Nucleus accumbens (tissue), 56 donors: ENCODE measurements around the gene FOXJ3.

ENCODE experiments used
- DNase-seq, 56 donors: peaks; one replicate each; lab custom pipeline; 2025; lab: John Stamatoyannopoulos, UW

Gene FOXJ3

DNA sequence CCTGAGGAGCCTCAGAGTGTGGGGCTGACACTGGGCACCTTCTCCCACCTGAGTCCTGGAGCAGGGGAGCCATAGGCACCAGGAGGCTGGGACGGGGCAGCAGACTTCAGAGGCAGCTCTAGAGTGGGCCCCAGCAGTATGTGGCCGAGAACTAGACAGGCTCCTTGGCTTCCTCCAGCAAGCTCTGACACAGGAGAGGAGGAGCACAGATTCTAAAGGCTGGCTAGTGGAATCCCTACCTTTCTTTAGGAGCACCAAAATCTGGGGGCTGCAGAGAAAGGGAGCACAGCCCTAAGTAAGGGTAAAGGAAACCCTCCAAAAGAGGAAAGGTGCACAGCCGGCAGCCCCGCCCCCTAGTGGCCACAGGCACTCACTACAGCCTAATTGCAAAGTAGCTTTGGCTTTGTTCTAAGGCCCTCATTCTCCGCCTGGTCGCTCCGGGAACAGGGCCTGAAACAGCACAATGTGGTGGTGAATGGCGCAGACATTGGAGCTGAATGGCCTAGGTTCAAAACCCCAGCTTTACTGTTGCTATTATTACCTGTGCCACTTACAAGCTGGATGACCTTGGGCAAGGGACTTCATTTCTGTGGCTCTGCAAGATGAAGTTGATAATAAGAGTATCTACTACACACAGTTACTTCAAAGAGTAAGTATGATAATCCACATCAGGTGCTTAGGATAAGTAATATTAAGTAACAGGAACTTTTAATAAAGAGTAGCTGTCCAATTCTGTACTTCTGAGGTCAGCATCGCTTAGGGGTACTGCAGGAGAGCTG lies 161.7 kb downstream of the FOXJ3 start:
- peak in 44 of 56 donors; percentile 10 to 79 (median 45) for DNase-seq

DNA sequence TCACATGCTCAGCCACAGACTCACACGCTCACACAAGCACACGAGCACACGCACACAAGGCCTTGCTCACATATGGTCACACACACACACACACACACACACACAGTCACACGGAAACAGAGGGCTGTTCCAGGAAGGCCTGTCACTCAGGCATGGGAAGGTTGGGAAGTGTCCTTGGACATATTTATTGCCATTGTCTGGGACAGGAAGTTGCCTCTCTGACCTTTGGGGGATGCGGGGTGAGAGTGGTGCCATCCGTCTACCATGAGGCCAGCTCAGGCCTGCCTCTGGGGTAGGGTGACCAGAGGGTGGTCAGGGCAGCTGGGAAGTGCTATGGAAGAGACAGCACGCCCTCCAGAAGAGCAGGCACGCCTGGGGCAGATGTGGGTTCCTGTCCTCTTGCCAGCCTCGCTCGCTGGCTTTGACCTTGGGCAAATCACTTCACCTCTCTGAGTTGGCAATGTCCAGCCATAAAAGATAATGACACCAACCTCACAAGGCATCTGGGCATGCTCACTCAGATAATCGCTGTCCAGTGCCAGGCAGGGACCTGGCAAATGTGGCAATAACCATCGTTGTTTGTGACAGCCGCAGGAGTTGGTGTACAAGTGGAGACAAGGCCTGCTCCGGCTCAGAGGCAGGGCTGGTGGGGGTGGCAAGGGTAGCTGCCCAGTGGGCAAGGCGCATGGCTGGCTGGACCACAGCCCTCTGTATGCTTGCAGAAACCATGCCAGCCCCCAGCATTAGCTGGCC lies 162.5 kb downstream of the FOXJ3 start:
- DNase-seq = peak in 3 of 56 donors; percentile 18 to 29 (median 19)

DNA sequence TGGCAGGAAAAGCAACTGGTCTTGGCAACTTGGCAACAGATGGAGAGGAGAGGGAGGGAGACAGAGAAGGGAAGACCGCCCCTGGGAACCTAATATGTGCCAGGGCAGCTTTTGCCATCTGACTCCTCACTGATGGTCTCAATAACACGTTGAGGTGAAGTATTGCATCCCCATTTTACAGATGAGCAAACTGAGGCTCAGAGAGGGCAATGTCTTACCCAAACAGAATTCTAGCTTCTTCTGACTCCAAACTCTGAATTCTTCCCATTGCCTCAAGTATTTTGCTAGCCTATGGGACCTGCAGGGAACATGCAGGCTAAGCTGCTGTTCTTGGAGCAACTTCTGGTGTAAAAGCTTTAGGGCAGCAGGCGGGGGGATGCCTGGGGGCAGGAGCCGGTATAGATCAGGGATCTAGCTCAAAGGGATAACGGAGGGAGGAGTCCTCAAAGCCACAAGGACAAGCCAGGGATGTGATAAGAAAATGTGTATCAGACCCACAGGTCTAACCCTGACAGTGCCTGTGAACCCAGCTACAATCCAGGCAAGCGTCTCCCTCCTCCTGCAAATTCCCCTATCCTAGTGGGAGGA lies 163.3 kb downstream of the FOXJ3 start:
- DNase-seq = no peak

DNA sequence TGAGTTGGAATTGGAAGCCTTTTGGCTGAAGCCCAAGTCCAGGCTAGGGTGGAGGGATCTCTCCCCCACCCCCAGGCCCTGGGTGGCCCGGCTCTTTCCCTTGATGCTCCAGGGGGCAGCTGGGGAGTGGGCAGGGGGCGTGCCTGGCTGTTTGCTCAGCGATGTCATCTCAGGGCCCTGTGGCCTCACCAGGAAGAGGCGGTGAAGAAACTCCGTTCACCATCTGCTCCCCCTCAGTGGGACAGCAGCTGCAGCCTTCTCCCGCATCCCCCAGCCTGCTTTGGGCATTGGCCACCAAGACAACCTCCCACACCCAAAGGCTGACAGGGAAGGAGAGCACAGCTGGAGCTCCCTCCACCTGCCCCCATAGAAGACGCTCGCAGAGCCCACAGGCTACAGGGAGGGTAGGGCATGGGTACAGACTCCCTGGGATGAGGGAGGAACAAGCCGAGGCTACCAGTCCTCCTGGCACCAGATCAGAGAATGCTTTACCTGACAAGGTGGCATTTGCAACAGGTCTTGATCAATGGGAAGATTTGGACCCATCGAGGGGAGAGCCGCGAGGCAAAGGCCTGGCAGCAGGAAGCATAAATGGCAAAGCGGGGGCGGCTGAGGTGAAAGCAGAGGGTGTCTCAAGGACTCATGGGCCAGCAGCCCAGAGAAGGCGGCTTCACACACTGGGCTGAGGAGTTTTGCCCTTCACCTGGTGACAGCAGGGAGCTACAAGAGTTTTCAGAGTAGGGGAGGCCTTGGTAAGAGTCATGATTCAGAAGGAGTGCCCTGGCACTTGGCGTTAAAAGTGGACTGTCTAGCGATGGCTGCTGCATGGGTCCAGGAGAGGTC lies 164.0 kb downstream of the FOXJ3 start:
- DNase-seq = no peak

DNA sequence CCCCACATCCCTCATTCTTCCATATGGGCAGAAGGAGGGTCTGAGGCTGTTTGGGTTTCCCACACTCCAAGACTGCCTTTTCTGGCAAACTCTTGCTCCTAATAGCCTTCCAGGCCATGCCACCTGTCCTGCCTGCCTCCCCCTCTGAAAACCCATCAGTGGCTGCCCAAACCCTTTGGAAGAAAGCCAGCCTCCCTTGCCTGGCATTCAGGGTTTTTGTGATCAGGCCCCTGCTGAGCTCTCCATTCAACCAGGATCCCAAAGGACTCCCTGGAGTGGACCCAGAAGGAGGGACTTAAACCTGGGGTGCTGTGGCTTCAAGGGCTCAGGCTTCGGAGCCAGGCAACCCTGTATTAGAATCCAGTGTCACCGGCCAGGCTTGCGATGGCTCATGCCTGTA lies 166.3 kb downstream of the FOXJ3 start:
- no peak for DNase-seq

DNA sequence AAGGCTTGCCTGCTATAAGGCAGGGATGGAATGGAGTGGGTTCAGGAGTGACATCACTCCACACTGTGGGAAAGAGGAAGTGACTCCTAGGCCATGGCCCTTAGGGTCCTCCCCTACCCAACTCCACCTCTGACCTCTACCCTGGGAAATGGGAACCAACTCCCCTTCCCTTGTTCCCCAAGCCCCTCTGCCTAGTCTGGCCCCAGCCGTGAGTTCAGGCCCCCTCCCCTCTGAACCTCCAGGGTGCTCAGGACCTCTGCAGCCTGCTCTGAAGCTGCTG lies 166.7 kb downstream of the FOXJ3 start:
- DNase-seq = no peak

DNA sequence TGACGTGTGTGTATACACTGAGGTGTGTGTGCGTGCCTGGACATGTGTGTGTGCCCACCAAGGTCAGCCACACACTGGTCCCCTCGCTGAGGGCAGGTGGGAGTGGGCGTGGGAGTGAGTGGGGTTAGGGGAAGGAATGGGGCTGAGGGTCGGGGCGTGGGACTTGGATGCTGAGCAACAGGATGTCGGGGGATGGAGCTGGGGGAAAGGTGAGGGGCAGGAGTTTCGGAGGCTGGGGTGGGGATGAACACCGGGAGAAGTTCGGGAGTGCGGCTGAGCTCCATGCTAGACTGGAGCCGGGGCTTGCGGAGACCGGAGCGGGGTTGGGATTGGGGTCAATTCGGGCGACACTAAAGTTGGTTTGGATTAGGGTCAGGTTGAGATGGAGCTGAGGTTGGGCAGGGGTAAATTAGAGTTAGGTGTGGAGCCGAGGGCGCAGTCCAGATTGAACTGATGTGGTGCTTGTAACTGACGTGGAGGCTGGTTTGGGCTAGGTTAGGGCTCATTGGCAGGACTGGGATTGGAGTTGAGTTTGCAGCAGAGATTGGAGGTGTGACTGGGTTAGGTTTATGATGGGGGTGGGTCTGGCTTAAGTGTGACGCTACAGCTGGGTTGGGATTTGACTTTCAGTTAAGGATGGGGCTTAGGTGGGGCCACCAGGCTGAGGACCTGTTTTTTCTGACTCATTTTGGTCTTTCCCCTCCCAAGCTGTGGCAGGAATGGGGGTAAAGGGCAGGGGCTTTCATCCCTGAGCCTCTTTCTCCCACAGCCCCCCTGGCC lies 167.2 kb downstream of the FOXJ3 start:
- no peak for DNase-seq

DNA sequence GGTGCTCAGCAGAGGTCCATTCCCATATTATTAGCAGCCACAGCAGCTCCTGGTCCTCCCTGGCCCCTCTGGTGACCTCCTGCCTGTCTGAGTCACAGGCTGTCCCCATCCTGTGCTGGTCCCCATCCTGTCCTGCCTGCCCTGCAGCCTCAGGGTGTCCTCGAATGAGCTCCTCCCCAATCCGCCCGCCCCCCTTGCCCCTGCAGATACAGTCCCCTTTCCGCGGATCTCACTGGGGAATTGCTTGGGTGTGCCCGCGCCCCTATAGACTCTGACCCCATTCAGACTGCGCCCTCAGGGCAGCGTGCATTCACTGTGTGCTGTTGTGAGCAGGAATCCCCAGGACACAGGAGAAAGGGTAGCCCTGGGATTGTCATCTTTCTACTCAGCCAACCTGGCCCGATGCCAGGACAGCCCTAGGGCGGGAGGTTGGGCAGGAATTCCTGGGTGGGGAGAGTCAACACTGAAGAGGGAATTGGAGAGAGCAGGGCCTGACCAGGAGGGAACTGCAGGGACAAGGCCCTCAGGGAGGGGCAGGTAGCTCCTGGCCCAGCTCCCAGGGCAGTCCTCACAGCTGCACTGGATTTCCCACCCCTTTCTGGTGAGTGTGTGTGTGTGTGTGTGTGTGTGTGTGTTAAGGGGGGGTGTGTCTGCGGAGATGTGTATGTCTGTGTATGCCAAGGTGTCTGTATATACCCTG lies 169.4 kb downstream of the FOXJ3 start:
- no peak for DNase-seq

DNA sequence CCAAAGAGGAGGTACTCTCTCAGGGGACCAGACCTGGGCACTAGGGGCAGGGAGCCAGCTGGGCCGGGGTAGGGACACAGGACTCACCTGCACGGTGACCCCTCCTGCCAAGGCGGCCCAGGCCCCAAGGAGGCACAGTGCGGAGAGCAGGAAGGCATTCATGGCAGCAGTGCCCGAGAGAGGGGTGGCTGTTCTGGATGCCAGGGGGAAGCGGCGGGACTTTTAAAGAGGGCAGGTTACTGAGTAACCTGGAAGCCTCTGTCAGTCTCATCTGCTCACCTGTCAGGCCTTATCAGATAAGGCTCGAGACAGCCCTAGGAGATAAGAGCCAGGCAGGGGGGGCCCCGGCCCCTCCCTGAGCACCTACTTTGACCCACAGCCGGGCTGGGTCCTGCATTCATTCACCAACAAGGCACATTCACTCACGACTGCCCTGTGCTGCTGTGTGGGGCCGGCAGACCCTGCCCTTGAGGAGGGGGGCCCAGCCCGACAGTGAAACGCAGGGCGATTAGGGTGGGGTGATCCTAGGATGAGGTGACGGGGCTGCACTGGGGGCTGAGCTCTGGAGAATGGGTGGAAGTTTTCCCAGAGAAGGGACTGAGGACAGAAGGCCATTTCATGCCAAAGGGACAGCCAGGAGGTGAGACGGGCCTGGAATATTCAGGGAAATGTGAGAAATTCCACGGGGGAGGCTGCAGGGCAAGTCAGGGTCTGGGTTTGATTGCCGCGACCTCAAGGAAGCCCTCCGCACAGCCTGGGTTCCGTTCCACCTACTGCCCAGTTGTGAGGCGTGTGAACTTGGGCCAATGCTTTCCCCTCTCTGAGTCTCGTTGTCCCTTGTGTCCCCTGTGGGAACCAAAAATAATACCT lies 170.2 kb downstream of the FOXJ3 start, which contains the start of gene GUCA2A:
GUCA2A (minus strand) TSS at position 195 of the 870 bp plus-strand sequence; CDS start at position 162, 33 bp downstream.
- DNase-seq = no peak

DNA sequence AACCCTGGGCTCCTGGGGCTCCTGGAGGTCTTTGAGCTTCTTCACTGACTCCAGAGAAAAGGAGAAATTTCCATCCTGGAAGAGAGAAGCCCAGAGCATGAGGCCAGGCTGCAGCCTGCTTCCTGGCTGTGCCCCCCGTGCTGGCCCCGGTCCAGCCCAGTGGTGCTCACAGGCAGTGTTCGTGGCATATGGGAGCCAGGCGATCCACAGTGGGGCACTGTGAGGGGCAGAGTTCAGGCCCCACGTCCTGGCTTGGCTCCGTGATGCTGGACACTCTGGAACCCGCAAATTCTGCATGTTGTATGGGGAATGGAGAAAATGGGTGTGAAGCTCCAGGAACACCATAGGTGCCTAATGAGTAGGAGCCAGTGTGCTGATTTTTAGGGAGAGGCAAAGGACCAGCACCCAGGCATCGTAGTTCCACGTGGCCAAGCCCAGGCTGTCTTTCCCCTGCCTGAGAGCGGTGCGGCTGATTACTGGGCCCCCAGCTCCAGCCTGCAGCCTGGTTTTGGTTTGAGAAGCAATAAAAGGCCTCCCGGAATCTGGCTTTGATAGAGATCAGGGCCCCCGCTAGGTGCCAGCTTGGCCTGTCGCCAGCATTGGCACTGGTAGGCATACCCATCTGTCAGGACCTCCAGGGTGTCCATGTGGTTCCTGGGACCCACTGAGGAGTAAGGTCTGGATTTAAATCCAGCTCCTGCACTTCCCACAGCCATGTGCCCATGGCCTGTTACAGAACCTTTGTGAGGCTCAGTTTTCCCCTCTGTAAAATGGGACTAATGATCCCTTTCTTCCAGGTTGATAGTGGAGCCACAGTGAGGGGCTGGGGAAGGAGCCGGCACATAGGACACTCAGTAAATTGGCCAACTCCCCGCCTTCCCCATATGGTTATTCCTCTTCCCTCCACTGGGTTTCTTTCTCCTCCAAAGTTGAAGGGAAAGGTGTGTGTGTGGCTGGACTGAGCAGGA lies 171.2 kb downstream of the FOXJ3 start:
- DNase-seq = no peak

DNA sequence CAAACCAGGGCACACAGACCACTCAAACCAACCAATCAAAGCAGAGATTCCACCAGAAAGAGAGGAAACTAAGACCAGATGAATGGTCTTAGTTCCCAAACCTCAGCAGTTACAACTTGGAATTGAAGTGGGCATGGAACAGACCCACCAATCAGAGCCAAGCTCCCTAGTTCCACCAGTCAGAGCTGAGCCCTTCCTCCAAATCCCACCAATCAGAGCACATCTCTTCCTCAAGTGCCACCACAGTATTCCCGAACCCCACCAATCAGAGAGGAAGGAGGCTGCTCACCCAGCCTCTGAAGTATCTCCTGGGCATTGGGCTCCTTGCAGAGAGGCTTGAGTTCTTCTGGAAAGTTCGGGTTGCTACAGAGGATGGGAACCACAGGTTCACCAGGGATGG lies 171.9 kb downstream of the FOXJ3 start:
- no peak for DNase-seq

DNA sequence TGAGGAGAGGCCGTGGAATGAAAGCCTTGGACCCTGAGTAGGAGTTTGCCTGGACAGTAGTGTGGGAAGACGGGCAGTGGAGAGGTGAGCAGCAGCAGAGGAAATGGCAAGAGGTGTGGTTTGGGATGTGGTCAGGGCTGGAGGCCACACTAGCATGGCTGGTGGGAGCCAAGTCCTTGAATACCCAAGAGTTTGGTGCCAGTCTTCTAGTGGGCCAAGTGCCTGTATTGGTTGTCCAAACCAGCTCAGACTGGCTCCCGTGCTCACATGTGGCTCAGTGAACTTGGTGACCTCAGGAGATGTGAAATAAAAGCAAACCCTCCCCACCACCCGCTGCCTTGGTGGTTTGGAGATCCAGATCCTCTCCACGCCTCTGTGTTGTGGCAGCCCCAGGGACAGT lies 172.9 kb downstream of the FOXJ3 start:
- DNase-seq = no peak

DNA sequence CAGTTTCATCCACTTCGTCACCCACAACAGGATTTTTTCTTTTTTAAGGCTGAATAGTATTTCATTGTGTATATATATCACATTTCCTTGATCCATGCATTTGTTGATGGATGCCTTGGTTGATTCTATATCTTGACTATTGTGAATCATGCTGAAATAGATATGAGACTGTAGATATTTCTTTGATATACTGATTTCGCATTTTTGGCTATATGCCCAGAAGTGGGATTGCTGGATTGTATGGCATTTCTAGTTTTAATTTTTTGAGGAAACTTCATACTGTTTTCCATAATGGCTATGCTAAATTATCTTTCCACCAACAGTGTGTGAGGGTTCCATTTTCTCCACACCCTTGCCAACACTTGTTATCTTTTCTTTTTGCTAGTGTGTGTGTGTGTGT lies 176.8 kb downstream of the FOXJ3 start:
- DNase-seq = no peak

DNA sequence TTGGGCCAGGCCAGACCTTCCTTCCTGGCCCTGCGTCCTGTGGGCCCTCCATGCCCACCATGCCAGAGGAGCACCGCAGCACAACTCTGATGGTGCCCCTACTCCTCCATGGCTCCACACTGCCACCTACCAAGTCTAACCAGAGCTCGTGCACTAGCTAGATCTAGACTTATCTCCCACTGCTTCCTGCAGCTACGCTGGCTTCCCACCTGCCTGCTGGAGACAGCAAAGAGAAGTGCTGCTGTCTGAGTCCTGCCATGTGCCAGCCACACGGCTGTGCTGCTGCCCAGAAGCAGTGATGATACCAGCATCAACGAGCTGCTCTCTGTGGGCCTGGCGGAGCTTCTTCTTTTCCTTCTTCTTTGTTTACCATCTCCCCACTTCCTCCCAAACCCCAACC lies 177.4 kb downstream of the FOXJ3 start:
- DNase-seq = no peak

DNA sequence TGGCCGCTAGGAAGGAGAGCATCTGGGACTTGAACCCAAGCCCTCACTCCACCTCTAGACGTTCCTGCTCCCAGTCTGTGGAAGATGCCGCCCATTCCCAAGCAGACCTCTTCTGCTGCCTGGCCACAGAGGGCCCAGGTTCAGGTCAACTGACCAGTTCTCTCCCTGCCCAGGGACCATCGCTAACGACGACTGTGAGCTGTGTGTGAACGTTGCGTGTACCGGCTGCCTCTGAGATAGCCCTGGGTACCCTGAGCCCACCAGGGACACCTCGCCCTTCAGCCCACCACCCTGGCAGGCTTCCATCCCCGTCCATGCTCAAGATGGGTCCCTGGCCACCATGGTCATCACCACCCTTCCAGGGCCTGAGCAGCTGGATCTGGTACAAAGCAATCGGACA lies 179.7 kb downstream of the FOXJ3 start:
- DNase-seq = no peak

DNA sequence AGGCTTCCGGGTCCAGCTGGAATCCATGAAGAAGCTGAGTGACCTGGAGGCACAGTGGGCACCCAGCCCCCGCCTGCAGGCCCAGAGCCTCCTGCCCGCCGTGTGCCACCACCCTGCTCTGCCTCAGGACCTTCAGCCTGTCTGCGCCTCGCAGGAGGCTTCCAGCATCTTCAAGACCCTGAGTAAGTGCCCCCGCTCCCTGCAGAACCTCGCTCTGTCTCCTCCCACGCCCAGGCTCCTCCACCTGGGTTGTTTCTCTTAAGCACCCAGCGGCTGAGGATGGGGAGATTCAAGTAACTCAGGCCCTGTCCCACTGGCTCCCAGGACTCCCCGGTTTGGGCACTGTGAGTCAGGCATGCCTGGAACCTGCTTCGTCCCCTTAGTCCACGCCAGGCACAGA lies 180.3 kb downstream of the FOXJ3 start:
- no peak for DNase-seq

DNA sequence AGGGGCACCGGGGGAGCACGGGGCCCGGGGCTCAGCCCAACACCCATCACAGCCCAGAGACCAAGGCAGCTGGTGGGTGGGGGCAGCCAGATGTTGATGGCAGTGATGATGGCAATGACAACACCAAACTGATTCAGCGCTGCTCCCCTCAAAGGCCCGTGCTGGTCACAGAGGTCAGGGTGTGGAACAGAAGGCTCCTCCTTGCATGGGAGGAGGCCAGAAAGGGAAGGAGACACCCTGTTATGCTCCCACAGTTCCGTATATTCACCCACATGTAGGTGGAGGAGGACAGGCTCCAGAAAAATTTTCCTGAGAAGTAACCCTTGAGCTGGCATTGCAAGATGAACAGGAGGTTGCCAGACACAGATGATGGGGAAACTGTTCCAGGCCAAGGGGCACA lies 181.4 kb downstream of the FOXJ3 start:
- DNase-seq = no peak
